Left hindlimb (tissue), 1 donor: ENCODE data around the gene PKD1L1.
"Not testable (repeated sequence)": the region's sequence is repeated elsewhere in the genome, so short reads cannot be mapped to it uniquely, and the experiment has no call there.

ENCODE experiments used
- DNase-seq: peaks from one replicate; pipeline ENCODE4 v3.0.0-alpha.2; 2018

Gene PKD1L1

DNA sequence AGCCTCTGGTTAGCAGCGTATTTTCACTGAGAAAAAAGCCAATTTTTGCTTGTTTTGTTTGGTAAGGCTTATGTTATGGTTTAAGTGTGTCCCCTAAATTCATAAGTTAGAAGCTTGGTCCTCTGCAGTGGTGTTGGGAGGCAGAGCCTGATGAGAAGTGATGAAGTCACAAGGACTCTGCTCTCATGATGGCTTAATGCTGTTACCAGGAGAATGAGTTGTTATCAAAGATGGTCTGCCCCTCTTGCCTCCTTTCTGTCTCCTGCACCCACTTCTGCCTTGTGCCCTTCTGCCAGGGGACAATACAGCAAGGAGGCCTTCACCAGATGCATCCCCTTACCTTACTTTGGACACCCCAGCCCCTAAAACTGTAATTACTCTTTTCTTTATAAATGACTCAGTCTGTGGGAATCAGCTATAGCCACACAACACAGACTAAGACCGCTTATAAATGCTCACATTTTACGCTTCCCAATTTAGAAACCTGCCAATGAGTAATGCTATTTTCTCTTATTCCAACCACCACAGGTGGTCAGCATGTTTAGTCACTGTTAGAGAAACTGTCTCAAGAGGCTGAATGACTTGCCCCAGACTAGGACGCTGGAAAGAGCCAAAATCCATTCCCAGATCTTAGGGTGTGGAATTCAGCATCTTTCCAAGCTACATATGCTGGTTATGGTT lies 6.1 kb upstream of the PKD1L1 start:
- DNase-seq = no peak

DNA sequence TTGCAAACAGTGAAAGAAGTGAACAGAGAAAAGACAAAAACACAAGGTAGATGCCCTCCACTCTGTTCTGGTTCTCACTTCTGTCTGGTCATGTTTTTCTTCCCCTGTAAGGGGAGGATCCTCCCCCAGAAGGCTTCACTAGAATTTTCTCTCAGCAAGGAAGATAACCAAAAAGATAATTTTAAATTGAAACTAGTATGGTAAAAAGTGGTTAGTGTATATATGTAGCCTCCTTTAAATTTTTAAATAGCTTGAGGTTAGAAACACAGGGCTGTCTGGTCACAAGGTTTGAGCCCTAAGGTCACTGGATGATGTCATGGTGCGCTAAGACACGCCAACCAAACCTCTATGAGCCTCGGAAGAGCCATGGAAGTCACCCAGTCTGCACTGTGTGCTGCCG lies 5.6 kb upstream of the PKD1L1 start:
- no peak for DNase-seq

DNA sequence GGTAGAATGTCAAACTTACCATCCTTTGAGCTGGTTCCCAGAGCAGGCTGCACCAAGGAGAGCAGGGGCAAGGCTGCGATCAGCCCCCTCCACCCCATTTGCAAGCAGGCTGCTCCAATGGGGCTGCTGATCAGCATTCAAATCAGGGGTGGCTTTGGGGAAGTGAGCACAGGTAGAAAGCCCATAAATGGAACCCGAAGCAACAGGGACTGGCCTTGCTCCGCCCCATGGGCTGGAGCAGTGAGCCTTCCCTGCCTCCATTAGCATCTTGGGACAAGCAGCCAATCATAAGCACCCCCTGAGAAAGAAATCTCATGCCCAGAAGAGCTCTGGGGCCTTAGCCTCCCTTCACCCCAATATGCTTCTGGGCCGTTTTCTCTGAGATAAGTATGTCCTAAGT lies 4.0 kb upstream of the PKD1L1 start:
- DNase-seq = no peak

DNA sequence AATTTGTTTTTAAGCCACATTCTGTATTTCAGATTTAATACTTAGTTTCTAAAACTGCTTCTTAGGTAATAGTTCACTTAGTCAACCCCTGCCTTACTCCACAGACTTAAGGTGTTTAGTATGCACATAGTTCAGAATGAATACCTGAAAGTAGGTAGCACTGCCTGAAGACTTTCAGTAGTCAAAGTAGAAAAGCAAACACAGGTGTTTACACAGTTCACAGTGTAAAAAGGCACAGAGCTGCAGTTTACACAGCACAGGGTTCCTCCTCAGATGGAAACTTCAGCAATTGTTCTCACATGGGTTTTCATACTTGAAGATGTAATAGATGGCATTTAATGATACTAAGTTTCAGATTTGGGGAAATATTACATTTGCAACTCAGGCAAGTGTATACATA lies 3.1 kb upstream of the PKD1L1 start:
- DNase-seq = no peak

DNA sequence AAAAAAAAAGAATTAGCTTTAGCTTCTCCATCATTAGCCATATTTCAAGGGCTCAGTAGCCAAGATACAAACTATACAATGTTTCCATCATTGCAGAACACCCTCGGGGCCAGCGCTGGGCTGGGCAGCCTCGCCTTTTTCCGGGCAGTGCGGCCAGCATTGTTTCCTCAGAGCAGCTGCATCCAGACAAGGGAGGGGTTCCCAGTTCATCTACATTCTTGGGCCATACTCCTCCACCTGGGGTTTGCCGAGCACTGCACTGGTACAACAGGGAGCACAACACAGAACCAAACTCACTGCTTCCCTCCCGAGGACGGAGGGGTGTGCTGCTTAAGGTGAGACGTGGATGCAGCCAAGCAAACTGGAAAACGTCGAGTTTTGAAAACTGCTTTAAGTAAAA lies 2.4 kb upstream of the PKD1L1 start:
- DNase-seq = no peak

DNA sequence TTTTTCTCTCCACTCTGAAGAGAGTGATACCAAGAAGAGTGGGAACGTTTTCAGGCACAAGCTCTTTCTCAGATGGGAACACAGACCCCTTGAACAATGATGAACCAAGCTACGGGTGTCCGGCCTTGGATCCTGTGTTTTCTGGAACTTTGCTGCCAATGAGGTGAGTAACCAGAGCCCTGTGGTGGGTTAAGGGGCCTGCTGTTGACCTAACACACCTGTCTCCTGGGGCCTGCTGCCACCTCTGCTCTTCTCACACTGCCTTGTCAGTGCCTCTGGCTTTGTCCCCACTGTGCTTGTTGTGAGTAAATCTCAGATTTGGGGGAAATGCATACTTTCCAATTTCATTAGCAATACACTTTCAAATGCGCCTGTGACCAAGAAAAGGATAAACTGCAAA lies 1.4 kb upstream of the PKD1L1 start:
- no peak for DNase-seq

DNA sequence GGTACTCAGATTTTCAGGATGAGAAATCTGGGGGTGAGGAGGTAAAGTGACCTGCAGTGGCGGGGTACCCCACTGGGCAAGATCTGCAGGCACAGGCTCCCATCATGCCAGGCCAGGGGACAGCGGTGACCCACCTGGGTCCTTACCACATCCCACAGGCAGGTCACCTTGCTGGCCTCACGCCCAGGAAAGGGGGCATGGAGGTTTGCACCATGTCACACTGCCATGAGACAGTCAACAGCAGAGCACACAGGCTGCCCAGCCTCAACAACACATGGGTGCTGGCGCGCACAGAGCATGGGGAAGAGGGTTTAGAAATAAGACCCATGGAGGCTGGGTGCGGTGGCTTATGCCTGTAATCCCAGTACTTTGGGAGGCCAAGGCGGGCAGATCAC lies 914 bp downstream of the PKD1L1 start:
- DNase-seq = no peak

DNA sequence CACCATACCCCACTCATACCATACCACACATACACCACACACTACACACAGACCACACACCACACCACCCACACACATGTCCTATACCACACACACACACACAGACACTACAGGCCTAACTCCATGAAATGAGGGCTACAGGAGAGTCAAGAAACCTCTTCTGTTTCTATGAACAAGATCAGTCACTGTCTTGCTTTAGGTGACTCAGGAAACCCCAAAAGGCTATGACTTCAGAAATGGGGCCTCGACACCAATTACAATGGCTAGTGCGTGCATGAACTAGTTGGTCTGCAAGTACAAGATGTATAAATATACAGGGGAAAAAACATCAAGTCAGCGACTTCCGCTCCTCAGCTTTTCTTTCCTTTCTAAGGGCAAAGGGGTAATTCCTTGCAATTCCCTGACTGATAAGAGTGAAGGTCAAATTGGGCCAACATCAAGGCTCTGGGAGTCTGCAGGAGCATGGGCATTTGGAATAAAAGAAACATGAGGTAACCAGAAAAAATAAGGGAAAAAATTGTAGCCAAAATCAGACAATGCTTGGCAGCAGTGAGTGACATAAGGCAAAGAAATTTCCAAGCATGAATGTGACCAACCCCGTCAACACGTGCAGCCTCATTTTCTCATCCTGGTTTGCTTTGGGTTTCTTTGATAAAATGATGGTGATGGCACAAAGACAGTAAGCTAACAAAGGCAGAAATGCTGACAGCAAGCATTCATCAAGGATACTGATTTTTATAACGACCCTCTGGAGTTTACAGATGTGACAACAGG lies 1.5 kb downstream of the PKD1L1 start:
- DNase-seq = no peak

DNA sequence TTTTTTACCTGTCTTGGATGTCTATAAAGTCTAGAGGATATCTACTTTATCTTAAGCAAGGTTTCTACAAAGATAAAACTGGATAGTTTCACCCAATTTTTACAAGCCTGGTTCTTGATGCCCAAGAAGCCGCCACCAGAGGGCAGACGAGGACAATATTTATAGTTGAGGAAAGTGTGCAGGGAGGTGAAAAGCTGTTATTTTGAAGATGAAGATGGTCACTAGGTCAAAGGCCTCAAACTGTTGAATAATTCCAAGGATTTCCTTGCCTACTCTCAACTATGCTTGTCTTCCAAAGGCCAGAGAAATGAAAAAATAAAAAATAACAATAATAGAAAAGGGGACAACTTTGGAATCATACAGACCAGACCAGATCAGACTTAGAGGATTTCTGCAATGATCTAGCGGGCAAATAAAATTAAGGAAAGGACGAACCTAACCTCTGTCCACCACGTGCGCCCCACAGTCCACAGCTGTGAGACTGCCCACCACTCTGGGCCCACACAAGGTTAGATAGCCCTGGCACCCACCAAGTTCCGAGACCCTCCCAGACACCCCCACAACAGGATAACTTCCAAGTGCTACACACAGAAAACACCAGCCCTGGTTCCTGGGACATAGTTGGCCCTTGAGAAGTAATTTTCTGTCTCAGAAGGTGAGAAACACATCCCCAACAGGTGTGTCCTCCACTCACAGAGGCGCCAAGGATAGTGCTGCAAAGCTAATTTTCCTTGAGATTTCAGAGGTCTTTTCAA lies 2.8 kb downstream of the PKD1L1 start:
- no peak for DNase-seq

DNA sequence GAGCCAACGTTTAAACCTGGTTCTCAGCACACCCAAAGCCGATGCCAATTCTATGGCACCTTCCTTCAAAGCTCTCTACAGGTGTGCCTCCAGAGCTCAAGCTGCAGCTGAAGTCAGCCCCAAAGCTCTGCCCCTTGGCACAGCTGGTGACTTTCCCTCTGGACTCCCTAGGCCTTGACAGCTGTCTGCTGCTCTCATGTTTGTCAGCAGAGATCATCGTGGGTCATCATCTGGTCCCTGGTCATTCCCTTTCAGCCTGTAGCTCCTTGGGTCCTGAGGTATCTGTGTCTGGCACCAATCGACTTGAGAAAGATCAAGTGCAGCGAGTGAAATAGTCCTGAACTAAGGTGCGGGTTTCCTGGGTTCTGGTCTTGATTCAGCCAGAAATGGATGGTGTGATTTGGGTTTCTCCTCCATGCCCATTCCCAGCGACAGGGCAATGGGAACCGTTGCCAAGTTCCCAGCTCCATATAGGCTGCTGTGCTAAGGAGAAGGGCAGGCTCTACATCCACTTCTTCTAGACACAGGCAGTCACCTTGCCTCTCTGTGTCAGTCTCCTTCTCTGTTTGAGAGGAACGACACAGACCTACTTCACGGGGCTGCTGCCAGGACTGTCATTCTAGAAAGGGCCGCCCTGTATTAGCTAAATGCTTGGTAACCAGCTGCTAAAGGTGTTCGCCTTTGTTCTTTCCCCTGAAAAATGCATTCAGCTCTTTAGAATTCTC lies 3.6 kb downstream of the PKD1L1 start:
- DNase-seq = no peak

DNA sequence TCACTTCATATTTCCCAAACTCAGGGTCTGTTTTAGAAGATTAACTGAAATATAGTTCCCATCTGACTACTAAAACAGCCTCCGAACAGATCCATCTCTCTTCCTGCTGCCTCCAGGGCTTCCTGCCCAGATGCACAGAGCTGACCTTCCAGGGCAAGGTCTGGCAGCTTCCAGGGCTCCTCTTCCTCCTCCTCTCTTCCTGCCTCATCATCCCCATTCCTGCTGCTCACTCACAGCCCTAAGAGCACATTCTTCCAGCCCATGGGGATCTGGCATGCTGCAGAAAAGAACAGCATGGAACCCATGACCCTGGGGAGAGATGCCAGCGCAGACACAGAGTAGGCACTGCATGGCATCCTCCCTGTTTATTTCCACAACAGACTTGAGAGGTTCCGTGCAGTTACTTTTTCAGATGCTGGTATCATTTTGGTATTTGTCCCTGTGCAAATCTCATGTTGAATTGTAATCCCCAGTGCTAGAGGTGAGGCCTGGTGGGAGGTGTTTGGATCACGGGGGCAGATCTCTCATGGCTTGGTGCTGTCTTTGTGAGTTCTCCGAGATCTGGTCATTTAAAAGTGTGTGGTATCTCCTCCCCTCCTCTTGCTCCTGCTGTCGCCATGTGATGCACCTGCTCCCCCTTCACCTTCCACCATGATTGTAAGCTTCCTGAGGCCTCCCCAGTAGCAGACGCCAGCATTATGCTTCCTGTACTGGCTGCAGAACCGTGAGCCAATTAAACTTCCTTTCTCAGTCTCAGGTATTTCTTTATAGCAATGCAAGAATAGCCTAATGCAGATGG lies 4.4 kb downstream of the PKD1L1 start:
- DNase-seq = no peak

DNA sequence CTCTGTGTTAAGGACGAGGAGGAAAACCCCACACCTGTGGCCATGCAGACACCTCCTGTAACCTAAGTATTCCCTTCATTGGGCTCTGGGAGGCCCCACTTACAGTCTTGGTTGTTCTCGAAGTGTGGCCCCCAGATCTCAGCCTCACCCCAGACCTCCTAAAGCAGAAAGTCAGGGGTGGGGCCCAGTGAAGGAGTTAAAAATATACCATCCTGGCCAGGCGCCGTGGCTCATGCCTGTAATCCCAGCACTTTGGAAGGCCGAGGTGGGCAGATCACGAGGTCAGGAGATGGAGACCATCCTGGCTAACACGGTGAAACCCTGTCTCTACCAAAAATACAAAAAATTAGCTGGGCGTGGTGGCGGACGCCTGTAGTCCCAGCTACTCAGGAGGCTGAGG lies 5.6 kb downstream of the PKD1L1 start:
- not testable (repeated sequence) for DNase-seq

DNA sequence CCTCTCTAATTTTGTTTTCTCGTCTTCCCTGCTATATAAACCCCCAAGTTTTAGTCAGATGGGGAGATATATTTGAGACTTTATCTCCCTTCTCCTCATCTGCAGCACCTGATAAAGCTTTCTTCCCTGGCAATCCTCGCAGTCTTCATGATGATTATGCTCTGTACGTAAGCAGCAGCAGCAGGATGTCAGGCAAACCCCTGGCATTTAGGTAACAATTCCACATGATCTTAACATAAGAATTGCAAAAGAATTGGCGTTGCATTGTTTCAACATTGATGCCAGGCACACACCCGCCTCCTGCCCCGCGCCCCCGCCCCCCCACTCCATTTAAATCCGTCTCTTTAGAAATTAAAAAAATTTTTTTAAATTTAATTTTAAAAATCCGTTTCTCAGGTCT lies 6.1 kb downstream of the PKD1L1 start:
- no peak for DNase-seq

DNA sequence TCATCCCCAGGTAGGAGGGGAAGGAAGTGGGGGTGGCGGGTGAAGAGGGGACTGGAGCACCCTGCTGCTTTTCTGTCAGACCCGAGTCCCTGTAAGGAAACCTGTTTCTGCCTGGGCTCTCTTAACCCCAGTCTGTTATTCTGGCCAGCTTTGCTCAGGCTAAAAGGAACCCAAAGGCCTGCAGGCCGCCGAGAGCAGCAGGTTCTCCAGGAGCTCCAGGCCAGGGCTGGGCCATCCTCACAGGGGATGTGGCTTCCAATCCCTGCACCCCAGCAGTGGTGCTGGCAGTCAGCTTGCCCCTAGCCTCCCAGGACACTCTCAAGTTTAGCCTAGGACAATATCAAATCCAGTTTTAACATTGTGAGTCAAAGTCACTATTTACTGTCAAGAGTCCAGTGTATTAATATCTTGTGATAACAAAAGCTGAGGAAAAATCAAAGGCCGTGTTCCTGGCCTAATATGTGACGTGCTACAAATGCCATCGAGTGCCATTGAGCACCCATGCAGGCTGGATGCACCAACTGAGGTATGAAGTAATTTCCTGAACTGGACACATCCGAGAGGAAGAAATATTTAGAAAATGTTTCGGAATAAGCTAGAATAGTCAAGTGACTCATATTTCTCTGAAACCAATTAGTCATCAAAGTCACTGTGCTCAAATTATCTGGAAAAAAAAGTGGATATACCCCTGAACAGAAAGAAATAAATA lies 7.0 kb downstream of the PKD1L1 start:
- no peak for DNase-seq

DNA sequence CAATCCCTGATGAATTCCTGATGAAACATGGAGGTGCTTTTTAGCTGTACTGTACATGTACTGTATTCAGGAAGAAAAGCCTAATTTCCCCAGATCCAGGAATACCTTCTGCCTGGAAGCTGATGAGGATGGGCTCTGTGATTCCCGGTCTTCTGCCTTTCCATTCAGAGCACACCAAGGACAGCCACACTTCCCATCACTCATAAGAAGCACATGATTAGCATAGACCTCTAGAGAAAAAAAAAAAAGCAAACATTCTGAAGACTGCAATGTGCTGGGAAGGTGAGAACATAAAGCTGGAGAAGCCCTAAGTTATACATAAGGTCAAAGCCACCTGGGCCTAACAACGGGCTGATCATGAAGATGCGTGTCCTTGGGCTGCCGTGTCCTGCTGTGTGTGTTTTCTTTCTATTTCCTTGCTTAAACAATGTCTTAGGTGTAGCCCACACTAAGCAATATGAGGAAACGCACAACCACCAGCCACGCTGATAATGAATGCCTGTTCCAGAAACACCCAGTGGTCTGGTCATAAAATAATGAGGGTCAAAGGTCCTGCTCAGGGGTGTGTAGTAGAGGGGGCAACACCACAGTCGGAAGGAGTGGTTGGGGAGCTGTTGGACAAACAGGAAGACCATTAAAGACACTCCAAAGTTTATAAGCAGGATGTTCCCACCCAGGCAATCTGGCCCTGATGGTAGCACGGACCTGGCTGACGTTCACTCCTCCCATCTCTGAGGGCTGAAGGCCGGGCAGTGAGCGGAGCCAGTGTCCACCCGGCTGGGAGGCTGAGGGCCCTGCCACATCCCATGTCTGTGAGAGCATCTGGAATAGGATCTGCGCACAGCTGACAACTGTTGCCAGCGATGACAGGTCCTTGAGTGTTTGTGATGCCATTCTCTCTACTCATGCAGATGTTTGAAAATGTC lies 7.9 kb downstream of the PKD1L1 start:
- no peak for DNase-seq

DNA sequence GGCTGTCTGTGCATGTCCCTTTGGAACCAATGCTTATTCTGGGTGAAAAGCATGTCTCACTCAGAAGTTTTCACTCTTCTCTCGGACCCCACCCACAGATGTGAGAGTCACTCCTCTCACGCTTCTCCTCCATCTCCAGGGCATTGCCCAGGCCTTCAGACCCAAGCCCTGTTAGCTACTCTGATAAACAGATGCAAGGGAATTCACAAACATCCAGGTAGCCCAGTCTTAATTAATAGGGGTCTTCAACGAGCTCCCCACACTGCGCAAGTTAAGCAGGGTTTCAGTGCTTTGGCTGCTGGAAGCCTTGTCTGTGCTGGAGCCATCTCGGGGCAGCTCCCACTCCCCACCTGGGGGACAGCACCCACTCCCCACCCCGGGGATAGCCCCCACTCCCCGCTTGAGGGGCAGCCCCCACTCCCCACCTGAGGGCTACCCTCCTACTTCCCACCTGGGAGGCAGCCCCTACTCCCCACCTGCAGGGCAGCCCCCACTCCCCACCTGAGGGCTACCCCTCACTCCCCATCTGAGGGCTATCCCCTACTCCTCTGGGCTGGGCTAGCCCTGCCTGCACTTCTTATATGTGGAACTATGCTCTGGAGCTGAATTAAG lies 8.7 kb downstream of the PKD1L1 start:
- no peak for DNase-seq

DNA sequence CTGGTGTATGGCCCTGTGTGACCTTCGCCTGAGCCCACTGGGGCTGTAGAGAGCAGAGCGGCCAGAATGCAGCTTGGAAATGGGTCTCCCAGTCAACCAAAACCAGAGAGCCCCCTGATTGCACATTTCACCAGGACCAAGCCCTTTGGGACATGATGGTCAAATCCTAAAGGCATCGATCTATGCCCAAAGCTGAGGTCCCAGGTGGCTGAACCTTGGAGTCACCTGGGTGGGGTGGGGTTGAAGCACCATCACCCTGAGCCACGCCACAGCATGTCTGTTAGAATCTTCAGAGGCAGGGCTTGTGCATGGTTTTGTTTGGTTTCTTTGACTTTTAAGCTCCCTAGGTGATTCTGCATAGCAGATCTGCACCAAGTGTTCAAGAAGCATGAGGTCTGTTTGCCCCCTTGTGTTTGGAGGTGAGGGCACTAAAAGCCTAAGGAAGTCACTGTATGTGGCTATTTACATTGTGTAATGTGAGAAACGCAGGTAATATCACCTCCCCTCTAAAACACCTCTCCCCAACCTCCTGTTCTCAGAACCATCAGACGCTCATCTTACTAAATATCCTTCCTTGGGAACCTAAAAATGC lies 9.6 kb downstream of the PKD1L1 start:
- no peak for DNase-seq

DNA sequence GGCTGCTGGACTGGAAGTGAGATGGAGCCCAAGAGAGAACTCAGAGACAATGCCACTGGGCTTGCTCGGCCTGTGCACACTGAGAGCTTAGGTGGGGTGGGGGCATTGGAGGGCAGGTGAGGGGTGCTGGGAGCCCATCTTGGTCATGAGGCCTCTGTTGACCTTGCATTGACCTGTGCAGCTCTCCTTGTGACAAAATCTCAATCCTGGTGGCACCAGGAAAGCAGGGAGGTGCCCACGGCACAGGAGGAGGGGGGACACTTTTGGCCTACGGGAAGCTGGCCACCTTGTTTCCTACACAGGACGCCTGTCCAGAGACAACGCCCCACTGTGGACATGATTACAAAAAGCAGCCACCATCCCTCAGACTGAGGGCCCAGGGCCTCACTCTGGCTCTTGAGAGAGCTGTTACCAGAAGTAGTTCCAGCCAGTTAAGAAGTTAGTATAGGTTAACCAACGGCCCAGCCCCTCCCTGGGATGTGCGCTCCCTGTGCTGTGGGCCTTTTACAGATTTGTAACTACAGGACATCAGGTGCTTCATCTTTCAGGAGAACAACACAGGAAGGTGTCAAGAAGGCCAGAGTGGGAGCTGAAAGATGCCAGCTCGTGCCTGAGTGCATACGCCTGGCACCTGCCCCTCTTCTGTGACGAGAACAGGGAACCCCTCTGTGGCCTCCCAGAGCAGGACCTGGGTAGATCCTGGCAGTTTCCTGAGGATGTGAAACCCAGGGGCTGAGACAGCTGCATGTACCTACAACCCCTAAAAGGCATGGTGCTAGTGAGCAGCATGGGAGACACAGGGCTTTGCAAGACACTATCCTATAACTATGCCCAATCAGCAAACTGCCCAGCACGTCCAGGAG lies 10.3 kb downstream of the PKD1L1 start:
- DNase-seq = no peak
